Loucy (cell line): ENCODE results near the gene PCGF1.

Source experiments
- CTCF ChIP-seq: fragments of 200-600 bp; sonication (generic); conservative IDR thresholded peaks from 2 replicates; pipeline ENCODE4 v1.5.1; 2014; ENCODE audit warnings: mild to moderate bottlenecking, antibody characterized with exemption, low read length
- EZH2phosphoT487 ChIP-seq: fragments of 200-600 bp; IDR thresholded peaks from 2 replicates; pipeline ENCODE4 v1.6.1; 2018; ENCODE audit warnings: antibody characterized with exemption, mild to moderate bottlenecking, moderate library complexity, borderline replicate concordance

DNA sequence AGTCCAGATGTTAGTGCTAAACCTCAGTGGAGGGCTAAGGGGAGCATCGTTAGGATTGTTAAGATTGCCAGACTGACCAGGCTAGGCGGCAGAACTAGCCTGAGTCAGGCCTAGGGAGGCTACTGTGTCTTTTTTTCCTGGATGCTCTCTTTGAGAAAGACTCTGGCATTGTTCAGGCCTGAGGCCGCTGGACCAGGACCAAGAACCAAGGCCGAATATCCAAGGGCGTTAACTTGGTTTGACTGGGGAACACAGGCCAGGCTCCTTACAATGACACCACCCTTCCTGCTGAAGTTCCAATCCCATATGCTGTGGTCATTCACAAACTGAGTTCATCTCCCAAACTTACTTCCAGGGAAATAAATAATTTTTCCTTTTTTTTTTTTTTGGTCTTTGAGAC lies 32.8 kb upstream of the PCGF1 start:
- TF ChIP-seq CTCF (no peak), EZH2phosphoT487 (no peak)
